ENCODE results near the gene SIGLEC5. TPM values are rescaled to one million over a fixed set of nuclear protein-coding genes. Genes with fewer than 3 reads are reported as not detected.

The SIGLEC5 gene
- total RNA-seq, 1 donor, result under 0.01 TPM

DNA sequence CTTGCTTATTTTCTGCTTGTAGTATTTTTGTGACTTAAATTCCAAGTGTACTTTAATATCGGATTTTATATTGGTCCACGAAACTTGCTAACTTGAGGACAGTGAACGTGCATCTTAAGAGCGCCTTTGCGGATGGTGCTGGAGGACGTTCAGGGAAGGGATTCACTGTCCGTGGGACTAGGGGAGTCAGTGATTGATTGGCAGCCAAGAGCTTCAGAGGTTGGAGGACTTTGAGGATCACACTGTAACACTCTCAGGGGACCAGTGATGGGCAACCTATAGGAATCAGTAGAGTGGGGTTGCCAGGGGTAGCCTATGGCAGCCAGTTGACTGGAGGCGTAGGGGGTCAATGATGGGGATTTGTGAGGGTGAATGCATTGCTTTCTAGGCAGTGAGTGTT is 58.6 kb downstream of the SIGLEC5 start:
- DNase-seq (ENCODE audit: insufficient read length, low spot score, missing footprints), result no peak

DNA sequence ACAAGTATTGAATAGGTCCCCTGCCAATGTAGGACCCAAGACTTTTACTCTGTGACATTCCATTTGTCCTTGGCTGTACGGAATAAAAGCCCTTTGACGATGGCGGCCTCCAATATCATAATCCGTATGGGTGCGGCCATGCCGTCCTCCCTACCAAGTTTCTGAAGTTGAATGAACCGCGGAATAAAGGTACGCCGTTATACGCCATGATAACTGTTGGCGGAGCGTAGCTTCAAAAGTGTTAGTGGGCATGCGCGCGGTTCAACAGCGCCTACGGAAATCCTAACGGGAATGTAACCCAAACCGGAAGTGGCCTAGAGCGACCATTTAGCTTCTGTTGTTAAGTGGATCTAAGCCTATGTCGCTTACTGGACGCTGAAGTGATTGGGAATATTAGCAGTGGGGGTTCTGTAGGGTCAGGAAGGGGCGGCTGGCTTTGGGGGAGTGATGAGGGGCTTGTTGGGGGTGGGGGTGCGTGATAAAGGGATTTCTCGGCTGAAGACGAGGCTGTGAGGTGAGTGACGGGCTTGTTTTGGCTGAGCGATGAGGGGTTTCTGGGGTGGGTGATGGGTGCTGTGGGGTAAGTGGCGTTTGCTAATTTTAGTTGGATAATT is 59.1 kb downstream of the SIGLEC5 start, which contains the start of gene ZNF175:
TSS of gene ZNF175 (plus strand) at position 322 of the 614 bp plus-strand sequence. CDS start 2,047 bp downstream, outside the sequence.
- H3K9me3 ChIP-seq (ENCODE audit: low read depth, low read length), result no peaks in the 10 kb centered on the region
- H3K36me3 ChIP-seq (ENCODE audit: insufficient read depth, low read length), result peaks cover 14% of the 10 kb centered on the region
- peaks cover 24% of the 10 kb centered on the region for H3K4me1 ChIP-seq (ENCODE audit: insufficient read depth, low read length)
- H3K4me2 ChIP-seq (ENCODE audit: insufficient read depth, low read length), result peak within 1 kb of the TSS; percentile 95
- peak within 1 kb of the TSS; percentile 83 for H2AFZ ChIP-seq (ENCODE audit: low read length)
- H3K4me3 ChIP-seq (ENCODE audit: insufficient read depth, low read length), result peak within 1 kb of the TSS; percentile 76
- H3K79me2 ChIP-seq (ENCODE audit: insufficient read depth, low read length), result peaks cover 33% of the 10 kb centered on the region
- H4K20me1 ChIP-seq (ENCODE audit: insufficient read depth, low read length), result peaks cover 6% of the 10 kb centered on the region
- DNase-seq (ENCODE audit: insufficient read length, low spot score, missing footprints), result peak; percentile 79
- TF ChIP-seq, protein P1, sequence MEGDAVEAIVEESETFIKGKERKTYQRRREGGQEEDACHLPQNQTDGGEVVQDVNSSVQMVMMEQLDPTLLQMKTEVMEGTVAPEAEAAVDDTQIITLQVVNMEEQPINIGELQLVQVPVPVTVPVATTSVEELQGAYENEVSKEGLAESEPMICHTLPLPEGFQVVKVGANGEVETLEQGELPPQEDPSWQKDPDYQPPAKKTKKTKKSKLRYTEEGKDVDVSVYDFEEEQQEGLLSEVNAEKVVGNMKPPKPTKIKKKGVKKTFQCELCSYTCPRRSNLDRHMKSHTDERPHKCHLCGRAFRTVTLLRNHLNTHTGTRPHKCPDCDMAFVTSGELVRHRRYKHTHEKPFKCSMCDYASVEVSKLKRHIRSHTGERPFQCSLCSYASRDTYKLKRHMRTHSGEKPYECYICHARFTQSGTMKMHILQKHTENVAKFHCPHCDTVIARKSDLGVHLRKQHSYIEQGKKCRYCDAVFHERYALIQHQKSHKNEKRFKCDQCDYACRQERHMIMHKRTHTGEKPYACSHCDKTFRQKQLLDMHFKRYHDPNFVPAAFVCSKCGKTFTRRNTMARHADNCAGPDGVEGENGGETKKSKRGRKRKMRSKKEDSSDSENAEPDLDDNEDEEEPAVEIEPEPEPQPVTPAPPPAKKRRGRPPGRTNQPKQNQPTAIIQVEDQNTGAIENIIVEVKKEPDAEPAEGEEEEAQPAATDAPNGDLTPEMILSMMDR (IDR thresholded peaks at IDR 0.05; ENCODE audit: extremely low read depth, low read depth, low read length), result no peak
- H3K27me3 ChIP-seq (ENCODE audit: insufficient read depth, low read length), result peaks cover 2% of the 10 kb centered on the region
- H3K27ac ChIP-seq (ENCODE audit: low read depth, low read length), result peak within 1 kb of the TSS; percentile 92

More for the DNA sequence above, 58.6 kb downstream of the SIGLEC5 start:
- Histone ChIP-seq H3K36me3 (ENCODE audit: insufficient read depth, low read length) (peaks cover 14% of the 10 kb centered on the region), H2AFZ (ENCODE audit: low read length) (peak overlapping the region; percentile 83), H3K79me2 (ENCODE audit: insufficient read depth, low read length) (peaks cover 37% of the 10 kb centered on the region), H3K27ac (ENCODE audit: low read depth, low read length) (peak overlapping the region; percentile 92), H3K9me3 (ENCODE audit: low read depth, low read length) (no peaks in the 10 kb centered on the region), H3K4me1 (ENCODE audit: insufficient read depth, low read length) (peaks cover 24% of the 10 kb centered on the region), H4K20me1 (ENCODE audit: insufficient read depth, low read length) (peaks cover 6% of the 10 kb centered on the region), H3K4me3 (ENCODE audit: insufficient read depth, low read length) (peak overlapping the region; percentile 76), H3K27me3 (ENCODE audit: insufficient read depth, low read length) (no peaks in the 10 kb centered on the region), H3K4me2 (ENCODE audit: insufficient read depth, low read length) (peak overlapping the region; percentile 95)
- TF ChIP-seq, protein P1 (IDR thresholded peaks at IDR 0.05; ENCODE audit: extremely low read depth, low read depth, low read length), result no peak

DNA sequence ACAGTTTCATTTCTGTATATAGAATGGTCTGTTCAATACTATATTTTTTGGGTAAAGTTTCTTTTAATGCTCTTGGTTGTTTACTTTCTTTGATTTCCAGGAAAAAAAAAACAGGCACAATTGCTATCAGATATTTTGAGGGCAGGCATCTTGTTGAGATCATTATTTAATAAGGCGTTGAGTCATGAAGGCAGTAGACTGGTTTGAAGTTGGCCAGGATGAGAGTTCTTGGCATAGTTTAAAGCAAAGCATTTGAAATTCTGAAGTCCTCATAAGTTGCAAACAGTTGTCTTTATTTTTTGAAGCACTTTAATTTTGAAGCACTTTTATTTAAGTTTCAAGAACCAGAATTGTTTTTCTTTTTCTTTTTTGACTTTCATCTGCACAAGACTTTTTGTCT is 61.7 kb downstream of the SIGLEC5 start:
- no peak for DNase-seq (ENCODE audit: insufficient read length, low spot score, missing footprints)
- H3K36me3 ChIP-seq (ENCODE audit: insufficient read depth, low read length), result peaks cover under 1% of the 10 kb centered on the region
- no peak overlapping the region for H3K27ac ChIP-seq (ENCODE audit: low read depth, low read length)

DNA sequence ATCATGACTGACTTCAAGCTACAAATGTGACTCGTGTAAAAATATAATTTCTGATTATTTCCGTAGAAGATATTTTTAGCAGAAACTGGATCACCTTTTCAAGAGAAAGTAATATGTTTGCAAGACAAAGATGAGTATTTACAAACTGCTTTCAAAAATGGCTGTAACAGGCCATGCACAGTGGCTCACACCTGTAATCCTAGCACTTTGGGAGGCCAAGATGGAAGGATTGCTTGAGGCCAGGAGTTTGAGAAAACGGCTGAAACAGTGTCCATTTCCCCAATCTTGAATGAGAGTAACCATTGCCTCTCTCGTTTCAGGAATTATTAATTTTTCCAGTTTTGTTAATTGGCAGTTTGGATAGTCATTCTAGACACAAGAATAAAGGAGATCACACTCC is 62.6 kb downstream of the SIGLEC5 start:
- H3K27me3 ChIP-seq (ENCODE audit: insufficient read depth, low read length), result peaks cover 6% of the 10 kb centered on the region

More for the DNA sequence above, 61.7 kb downstream of the SIGLEC5 start:
- H3K27me3 ChIP-seq (ENCODE audit: insufficient read depth, low read length), result peaks cover 6% of the 10 kb centered on the region
- peaks cover 18% of the 10 kb centered on the region for H3K4me1 ChIP-seq (ENCODE audit: insufficient read depth, low read length)
- H3K9me3 ChIP-seq (ENCODE audit: low read depth, low read length), result no peaks in the 10 kb centered on the region
- H3K79me2 ChIP-seq (ENCODE audit: insufficient read depth, low read length), result peaks cover 15% of the 10 kb centered on the region
- H2AFZ ChIP-seq (ENCODE audit: low read length), result no peak overlapping the region
- H3K4me2 ChIP-seq (ENCODE audit: insufficient read depth, low read length), result no peak overlapping the region
- TF ChIP-seq, protein P1 (IDR thresholded peaks at IDR 0.05; ENCODE audit: extremely low read depth, low read depth, low read length), result no peak
- peaks cover 3% of the 10 kb centered on the region for H4K20me1 ChIP-seq (ENCODE audit: insufficient read depth, low read length)
- H3K4me3 ChIP-seq (ENCODE audit: insufficient read depth, low read length), result no peak overlapping the region

More for the DNA sequence above, 62.6 kb downstream of the SIGLEC5 start:
- TF ChIP-seq, protein P1 (IDR thresholded peaks at IDR 0.05; ENCODE audit: extremely low read depth, low read depth, low read length), result no peak
- Histone ChIP-seq H3K4me2 (ENCODE audit: insufficient read depth, low read length) (no peak overlapping the region), H3K27ac (ENCODE audit: low read depth, low read length) (no peak overlapping the region), H4K20me1 (ENCODE audit: insufficient read depth, low read length) (no peaks in the 10 kb centered on the region), H3K9me3 (ENCODE audit: low read depth, low read length) (no peaks in the 10 kb centered on the region), H3K36me3 (ENCODE audit: insufficient read depth, low read length) (no peaks in the 10 kb centered on the region), H3K4me1 (ENCODE audit: insufficient read depth, low read length) (peaks cover 9% of the 10 kb centered on the region), H3K79me2 (ENCODE audit: insufficient read depth, low read length) (peaks cover 15% of the 10 kb centered on the region), H3K4me3 (ENCODE audit: insufficient read depth, low read length) (no peak overlapping the region), H2AFZ (ENCODE audit: low read length) (no peak overlapping the region)
- DNase-seq (ENCODE audit: insufficient read length, low spot score, missing footprints), result no peak

Measured in osteoblast (primary cell).